ENCODE data around the gene TIMM8A. TPM values are rescaled to one million over a fixed set of nuclear protein-coding genes. Genes with fewer than 3 reads are reported as not detected.
"Not testable (repeated sequence)": the region's sequence is repeated elsewhere in the genome, so short reads cannot be mapped to it uniquely, and the experiment has no call there.

The TIMM8A gene
- total RNA-seq, 1 donor from 2014 or later, result 5.8 TPM

DNA sequence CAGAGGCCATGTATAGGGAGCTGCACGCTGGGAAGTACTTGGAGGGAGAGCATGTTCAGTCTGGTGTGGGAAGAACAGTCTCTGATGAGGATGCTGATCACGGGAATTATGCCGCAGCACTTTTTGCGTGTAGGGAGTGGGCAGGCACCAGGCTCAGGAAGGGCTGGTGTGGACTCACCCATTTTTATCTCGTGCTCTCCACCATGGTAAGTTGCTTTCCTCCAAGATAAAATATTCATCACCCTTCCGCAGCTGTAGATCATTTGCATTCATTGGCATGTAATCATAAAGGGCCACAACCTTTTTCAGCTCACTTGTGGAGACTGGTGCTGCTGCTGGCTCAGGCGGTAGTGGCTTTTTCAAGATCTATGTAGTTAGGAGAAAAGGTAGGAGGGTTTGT is 11.8 kb upstream of the TIMM8A start:
- no peak for DNase-seq (ENCODE audit: extremely low read depth, low read depth, low spot score)

DNA sequence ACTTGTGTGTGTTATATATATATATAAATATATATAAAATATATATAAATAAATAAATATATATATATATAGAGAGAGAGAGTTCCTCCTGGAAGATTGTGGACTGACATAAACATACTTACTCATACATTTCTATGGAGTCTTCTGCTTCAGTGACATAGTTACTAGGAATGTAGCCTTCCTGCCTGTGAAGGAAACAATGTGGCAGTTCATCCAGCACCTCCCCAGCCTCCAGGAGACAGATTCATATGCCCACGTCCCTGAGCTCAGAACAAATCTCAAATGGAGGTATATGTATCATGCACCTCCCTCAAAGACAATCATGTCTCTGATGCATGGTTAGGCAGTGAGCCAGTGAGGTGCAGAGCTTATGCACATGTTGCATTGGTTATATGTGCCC is 11.4 kb upstream of the TIMM8A start:
- DNase-seq (ENCODE audit: extremely low read depth, low read depth, low spot score), result no peak

DNA sequence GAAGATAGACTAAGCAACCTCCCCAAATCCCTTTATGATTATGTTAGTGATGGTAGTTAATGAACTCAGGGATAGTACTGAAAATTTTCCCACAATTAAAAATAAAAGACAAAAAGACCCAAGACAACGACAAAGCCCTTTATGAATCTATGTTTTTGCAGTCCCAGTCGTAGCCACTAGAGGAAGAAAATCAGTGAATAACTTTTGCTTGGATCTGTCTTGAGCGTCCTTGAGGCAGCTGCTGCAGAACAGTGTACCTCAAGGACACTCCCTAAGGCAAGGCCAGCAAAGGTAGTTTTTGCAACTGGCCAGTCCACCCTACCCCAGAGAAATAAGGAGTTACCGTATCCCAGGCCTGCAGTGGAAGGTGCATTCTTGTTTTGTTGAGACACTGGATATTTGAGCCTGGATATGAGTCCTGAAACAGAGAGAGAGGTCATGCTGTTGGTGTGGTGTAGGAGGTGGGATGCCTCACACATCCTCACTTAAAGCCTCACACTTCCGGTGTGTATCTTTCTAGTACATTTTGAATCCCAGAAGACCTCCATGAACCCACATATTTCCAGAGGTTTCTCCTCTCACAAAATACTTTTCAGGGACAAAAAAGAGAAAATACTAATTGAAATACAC is 8.7 kb upstream of the TIMM8A start:
- no peak for DNase-seq (ENCODE audit: extremely low read depth, low read depth, low spot score)

DNA sequence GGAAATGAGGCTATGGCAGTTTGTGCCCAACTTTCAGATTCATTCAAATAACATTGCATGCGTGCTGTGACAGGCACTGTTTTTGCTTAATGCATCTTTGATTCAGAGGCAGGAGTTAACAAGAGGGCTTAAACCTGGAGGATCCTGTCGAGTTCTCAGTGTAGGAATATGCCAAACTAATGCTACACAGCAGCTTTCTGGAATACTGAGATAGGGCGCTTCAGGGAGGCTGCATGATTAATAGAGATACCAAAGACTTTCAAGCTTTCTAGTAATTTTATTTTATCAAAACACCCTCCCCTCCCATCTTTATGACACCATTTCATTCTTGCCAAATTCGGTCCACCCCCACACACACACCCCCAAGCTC is 636 bp upstream of the TIMM8A start:
- no peak for DNase-seq (ENCODE audit: extremely low read depth, low read depth, low spot score)

DNA sequence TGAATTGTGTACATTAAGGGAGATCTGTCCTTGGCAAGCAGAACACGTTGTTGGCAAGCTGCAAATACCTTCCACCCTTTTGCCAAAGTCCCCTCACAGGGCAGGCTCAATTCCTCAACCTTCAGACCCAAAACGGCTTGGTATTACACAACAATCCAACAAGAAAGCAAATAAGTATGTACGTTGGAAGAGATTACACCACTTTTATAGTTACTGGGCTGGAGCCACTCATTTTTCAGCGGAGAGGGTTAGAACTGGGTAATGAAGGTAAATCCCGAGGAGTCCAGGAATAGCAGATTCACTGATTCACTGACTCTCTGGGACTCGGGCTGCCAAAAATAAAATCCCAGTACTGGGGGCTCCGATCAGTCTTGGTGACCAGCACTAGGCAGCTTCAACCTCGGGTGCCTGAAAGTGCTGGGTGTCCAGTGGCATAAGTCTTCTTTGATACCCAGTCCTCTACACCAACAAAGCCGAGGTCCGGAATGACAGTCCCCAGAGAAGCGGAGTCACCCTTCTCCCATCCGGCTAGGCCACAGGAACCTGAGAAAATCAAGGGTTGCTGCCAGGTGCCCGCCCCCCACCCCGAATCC is 587 bp downstream of the TIMM8A start:
- DNase-seq (ENCODE audit: extremely low read depth, low read depth, low spot score), result no peak

DNA sequence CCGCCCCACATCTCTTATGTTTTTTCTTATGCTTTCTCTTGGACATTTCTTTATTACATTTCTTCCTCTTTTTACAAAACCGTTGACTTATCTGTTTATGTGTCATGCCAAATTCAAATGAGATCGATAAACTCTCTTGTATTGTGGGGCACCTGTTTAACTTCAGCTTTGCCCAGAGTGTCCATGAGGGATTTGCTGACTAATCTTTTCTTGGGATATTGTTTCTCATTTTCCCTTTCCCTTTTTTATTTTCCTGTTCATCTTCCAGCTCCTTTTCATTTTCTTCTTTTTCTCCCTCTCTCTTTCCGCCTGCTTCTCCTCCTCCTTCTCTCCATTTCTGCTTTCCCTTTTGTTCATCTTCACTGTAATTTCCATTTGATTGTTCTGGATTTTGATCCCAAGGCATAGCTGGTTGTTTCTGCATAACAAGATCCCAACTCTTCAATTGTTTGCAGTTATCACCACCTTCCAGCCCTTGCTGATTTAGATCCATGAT is 10.7 kb downstream of the TIMM8A start:
- DNase-seq (ENCODE audit: extremely low read depth, low read depth, low spot score), result no peak

DNA sequence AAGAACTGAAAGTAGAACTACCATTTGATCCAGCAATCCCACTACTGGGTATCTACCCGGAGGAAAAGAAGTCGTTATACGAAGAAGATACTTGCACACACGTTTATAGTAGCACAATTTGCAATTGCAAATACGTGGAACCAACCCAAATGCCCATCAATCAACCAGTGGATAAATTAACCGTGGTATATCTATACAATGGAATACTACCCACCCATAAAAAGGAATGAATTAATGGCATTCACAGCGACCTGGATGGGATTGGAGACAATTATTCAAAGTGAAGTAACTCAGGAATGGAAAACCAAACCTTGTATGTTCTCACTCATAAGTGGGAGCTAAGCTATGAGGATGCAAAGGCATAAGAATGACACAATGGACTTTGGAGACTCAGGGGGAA is 14.2 kb downstream of the TIMM8A start:
- DNase-seq (ENCODE audit: extremely low read depth, low read depth, low spot score), result not testable (repeated sequence)

DNA sequence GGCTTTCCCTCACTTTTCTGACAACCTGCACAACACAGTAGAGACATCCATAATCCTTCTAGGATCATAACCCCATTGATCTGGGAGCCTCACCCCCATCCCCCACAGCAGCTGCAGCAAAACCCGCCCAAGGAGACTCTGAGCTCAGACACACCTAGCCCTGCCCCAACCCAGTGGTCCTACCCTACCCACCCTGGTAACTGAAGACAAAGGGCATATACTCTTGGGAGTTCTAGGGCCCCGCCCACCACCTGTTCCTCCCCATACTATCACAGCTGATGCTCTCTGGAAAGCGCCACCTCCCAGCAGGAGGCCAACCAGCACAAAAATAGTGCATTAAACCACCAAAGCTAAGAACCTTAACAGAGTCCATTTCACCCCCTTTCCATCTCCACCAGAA is 21.9 kb downstream of the TIMM8A start:
- not testable (repeated sequence) for DNase-seq (ENCODE audit: extremely low read depth, low read depth, low spot score)

DNA sequence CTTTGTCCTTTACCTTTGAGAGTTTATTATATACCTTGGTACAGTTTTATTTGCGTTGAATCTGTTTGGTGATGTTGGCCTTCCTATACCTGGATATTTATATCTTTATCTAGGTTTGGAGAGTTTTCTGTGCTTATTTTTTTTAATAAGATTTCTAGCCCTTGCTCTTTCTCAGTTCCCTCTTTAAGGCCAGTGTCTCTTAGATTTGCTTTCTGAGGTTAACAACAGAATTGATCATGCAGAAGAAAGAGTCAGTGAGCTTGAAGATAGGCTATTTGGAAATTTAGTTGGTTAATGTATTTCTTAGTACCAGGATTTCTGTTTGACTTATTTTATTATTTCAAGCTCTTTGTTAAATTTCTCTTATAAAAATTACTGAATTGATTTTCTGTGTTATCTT is 44.8 kb downstream of the TIMM8A start:
- no peak for DNase-seq (ENCODE audit: extremely low read depth, low read depth, low spot score)

Other genes with a start within 250 kb of the TIMM8A start
- 0.93 and 1.3 TPM in 2 replicates for gene DRP2, start 129.0 kb downstream of the TIMM8A start, total RNA-seq
- gene TAF7L, start 57.4 kb downstream of the TIMM8A start, total RNA-seq, result 0.35 and 1.7 TPM in 2 replicates
- gene BTK, start 37.4 kb upstream of the TIMM8A start, total RNA-seq, result not detected in 2 replicates
- 741 and 962 TPM in 2 replicates for gene RPL36A, start 42.3 kb upstream of the TIMM8A start, total RNA-seq
- 27.2 and 29.6 TPM in 2 replicates for gene GLA, start 59.2 kb upstream of the TIMM8A start, total RNA-seq
- gene HNRNPH2, start 59.5 kb upstream of the TIMM8A start, total RNA-seq, result 52.0 and 54.7 TPM in 2 replicates
- gene ARMCX4, start 136.7 kb upstream of the TIMM8A start, total RNA-seq, result 5.8 and 7.2 TPM in 2 replicates
- gene ARMCX1, start 201.8 kb upstream of the TIMM8A start, total RNA-seq, result 17.8 and 25.7 TPM in 2 replicates

Measured in glomerular endothelial cell (primary cell).